Stimulated activated CD8-positive, alpha-beta memory T cell treated with anti-CD3 and anti-CD28 coated beads, Interleukin-15, amount 100 ng/mL, for 48 hours (primary cell): ENCODE measurements around the gene SGO1.

ENCODE experiments used
- DNase-seq, 2 donors: peaks; one replicate each; pipeline ENCODE4 v3.0.0-alpha.2; 2020; ENCODE audit warnings: low read depth in 2 of 2

Gene SGO1

GRCh38 chr3:20154928-20155327 lies 31.1 kb downstream of the SGO1 start:
- DNase-seq: no peak

GRCh38 chr3:20154078-20154477 lies 31.9 kb downstream of the SGO1 start:
- DNase-seq: no peak

GRCh38 chr3:20148466-20148865 lies 37.5 kb downstream of the SGO1 start:
- DNase-seq: no peak

GRCh38 chr3:20147361-20147760 lies 38.6 kb downstream of the SGO1 start:
- DNase-seq: no peak

- no peak for DNase-seq
These were observed 39.7 kb downstream of the SGO1 start for GRCh38 chr3:20146301-20146700.

GRCh38 chr3:20145874-20146273 lies 40.1 kb downstream of the SGO1 start:
- DNase-seq: no peak

GRCh38 chr3:20143519-20143918 lies 42.5 kb downstream of the SGO1 start:
- DNase-seq: no peak

GRCh38 chr3:20142517-20142916 lies 43.5 kb downstream of the SGO1 start:
- no peak for DNase-seq

GRCh38 chr3:20141851-20142250 lies 44.2 kb downstream of the SGO1 start:
- no peak for DNase-seq

GRCh38 chr3:20141316-20141715 lies 44.7 kb downstream of the SGO1 start:
- DNase-seq: no peak

- DNase-seq: no peak
These were observed 45.1 kb downstream of the SGO1 start for GRCh38 chr3:20140881-20141280.

- no peak for DNase-seq
These were observed 48.4 kb downstream of the SGO1 start for GRCh38 chr3:20137647-20138046.

- DNase-seq: no peak
These were observed 49.8 kb downstream of the SGO1 start for GRCh38 chr3:20136231-20136630.

- DNase-seq: no peak
These were observed 55.9 kb downstream of the SGO1 start for GRCh38 chr3:20130106-20130505.

GRCh38 chr3:20128358-20128757 lies 57.6 kb downstream of the SGO1 start:
- DNase-seq: no peak

GRCh38 chr3:20125897-20126296 lies 60.1 kb downstream of the SGO1 start:
- no peak for DNase-seq

GRCh38 chr3:20125289-20125688 lies 60.7 kb downstream of the SGO1 start:
- no peak for DNase-seq

GRCh38 chr3:20123131-20123652 lies 62.8 kb downstream of the SGO1 start:
- DNase-seq: no peak

- DNase-seq: no peak
These were observed 64.9 kb downstream of the SGO1 start for GRCh38 chr3:20121088-20121487.
